H1 (cell line): ENCODE results near the gene SPOCK3. TPM values are rescaled to one million over a fixed set of nuclear protein-coding genes. Genes with fewer than 3 reads are reported as not detected.

ENCODE experiments used
- CTCF ChIA-PET: fragments of 300-600 bp; sonication (Branson Sonifier 250); formaldehyde crosslinking; loops from one replicate; lab custom pipeline; 2021; ENCODE audit not compliant: partially characterized antibody; lab: Charles Lee
- POLR2A ChIA-PET: fragments of 300-600 bp; sonication (Branson Sonifier 250); formaldehyde crosslinking; loops from one replicate; lab custom pipeline; 2021; ENCODE audit warnings: inconsistent platforms; ENCODE audit not compliant: partially characterized antibody; lab: Charles Lee
- DNase-seq, 2 experiments: peaks; one replicate each; pipeline versions ENCODE4 v3.0.0 to v3.0.0-alpha.2; 2010 to 2022; ENCODE audit warnings: low spot score in 2 of 2, low read depth in 1 of 2, mixed read lengths in 1 of 2
- FAIRE-seq: peaks from 2 replicates; lab custom pipeline; 2011; peaks lifted over from hg19 to GRCh38; lab: Jason Lieb, UNC
- H2AFZ ChIP-seq: 2 replicates; pipeline ENCODE4 v1.8.1; 2012; ENCODE audit warnings: low read length, inconsistent platforms
- H2AK5ac ChIP-seq: 2 replicates; pipeline ENCODE4 v1.6.1; 2013; ENCODE audit warnings: low read depth, low read length
- H2BK120ac ChIP-seq: replicated peaks from 2 replicates; pipeline ENCODE3; 2013; ENCODE audit warnings: low read depth, low read length, inconsistent platforms
- H2BK12ac ChIP-seq: 2 replicates; pipeline ENCODE4 v1.6.1; 2013; ENCODE audit warnings: low read depth, low read length
- H2BK15ac ChIP-seq: 2 replicates; pipeline ENCODE4 v1.6.1; 2013; ENCODE audit warnings: low read length
- H2BK20ac ChIP-seq: 2 replicates; pipeline ENCODE4 v1.6.1; 2013; ENCODE audit warnings: low read length
- H2BK5ac ChIP-seq: 2 replicates; pipeline ENCODE4 v1.6.1; 2013; ENCODE audit warnings: low read depth, low read length
- H3K14ac ChIP-seq: 2 replicates; pipeline ENCODE4 v1.6.1; 2013; ENCODE audit warnings: inconsistent platforms; ENCODE audit not compliant: insufficient read length
- H3K18ac ChIP-seq: 2 replicates; pipeline ENCODE4 v1.6.1; 2013; ENCODE audit warnings: low read length; ENCODE audit errors: extremely low read depth
- H3K23ac ChIP-seq: 2 replicates; pipeline ENCODE4 v1.6.1; 2013; ENCODE audit warnings: inconsistent platforms; ENCODE audit not compliant: insufficient read length
- H3K23me2 ChIP-seq: 2 replicates; pipeline ENCODE4 v1.6.1; 2013; ENCODE audit warnings: low read depth, low read length
- H3K27ac ChIP-seq: 2 replicates; pipeline ENCODE4 v1.6.1; 2011; ENCODE audit warnings: low read depth, low read length, inconsistent platforms
- H3K27me3 ChIP-seq, 4 experiments: replicated peaks in 1 of 4; 1 replicate in 1 of 4; 2 replicates in 3 of 4; pipeline versions ENCODE4 v1.6.1 to v1.8.1; 2011 to 2013; ENCODE audit warnings: low read length in 3 of 4, mild to moderate bottlenecking in 3 of 4, inconsistent platforms in 2 of 4, mixed read lengths in 2 of 4, moderate library complexity in 1 of 4; ENCODE audit not compliant: control insufficient read depth in 3 of 4, insufficient read depth in 3 of 4; ENCODE audit errors: extremely low read depth in 1 of 4
- H3K36me3 ChIP-seq, 4 experiments: 2 replicates each; pipeline versions ENCODE4 v1.6.1 to v1.8.1; 2011 to 2013; ENCODE audit warnings: mild to moderate bottlenecking in 4 of 4, low read length in 3 of 4, moderate library complexity in 2 of 4, control low read depth in 1 of 4, inconsistent platforms in 1 of 4; ENCODE audit not compliant: insufficient read depth in 4 of 4, control insufficient read depth in 2 of 4
- H3K4ac ChIP-seq: replicated peaks from 2 replicates; pipeline ENCODE3; 2013; ENCODE audit warnings: low read length, low read depth, mixed read lengths, inconsistent platforms; ENCODE audit not compliant: insufficient read length
- H3K4me1 ChIP-seq, 4 experiments: replicated peaks in 1 of 4; 1 replicate in 1 of 4; 2 replicates in 3 of 4; pipeline versions ENCODE4 v1.6.1 to v1.8.1; 2011 to 2013; ENCODE audit warnings: low read length in 3 of 4, inconsistent platforms in 2 of 4, mixed read lengths in 1 of 4; ENCODE audit not compliant: insufficient read depth in 4 of 4, control insufficient read depth in 3 of 4
- H3K4me2 ChIP-seq, 2 experiments: 2 replicates each; pipeline versions ENCODE4 v1.6.1 to v1.8.1; 2011 to 2013; ENCODE audit warnings: low read depth in 2 of 2, low read length in 2 of 2, control low read depth in 1 of 2, inconsistent platforms in 1 of 2, mild to moderate bottlenecking in 1 of 2; ENCODE audit not compliant: insufficient read depth in 1 of 2
- H3K4me3 ChIP-seq, 4 experiments: fragments of 200-600, 300-600 bp in 1 of 4; sonication (generic), shearing (Covaris generic), sonication (Bioruptor Twin) in 1 of 4; 2 replicates each; pipeline versions ENCODE4 v1.5.1 to v1.8.1; 2011 to 2016; ENCODE audit warnings: low read length in 4 of 4, low read depth in 3 of 4, control low read depth in 2 of 4, inconsistent platforms in 2 of 4, mild to moderate bottlenecking in 2 of 4, mixed read lengths in 1 of 4, moderate library complexity in 1 of 4; ENCODE audit not compliant: insufficient read depth in 2 of 4; ENCODE audit errors: extremely low read depth in 1 of 4
- H3K56ac ChIP-seq: replicated peaks from 2 replicates; pipeline ENCODE3; 2013; ENCODE audit warnings: low read depth, mild to moderate bottlenecking, mixed read lengths, low read length, inconsistent platforms; ENCODE audit not compliant: insufficient read length
- H3K79me1 ChIP-seq: 2 replicates; pipeline ENCODE4 v1.6.1; 2013; ENCODE audit warnings: low read depth, low read length, control low read depth
- H3K79me2 ChIP-seq, 2 experiments: 2 replicates each; pipeline versions ENCODE4 v1.6.1 to v1.8.1; 2012 to 2013; ENCODE audit warnings: low read length in 2 of 2, mild to moderate bottlenecking in 2 of 2, inconsistent platforms in 1 of 2; ENCODE audit not compliant: insufficient read depth in 2 of 2, control insufficient read depth in 1 of 2
- H3K9ac ChIP-seq, 4 experiments: replicated peaks in 1 of 4; 1 replicate in 1 of 4; 2 replicates in 3 of 4; pipeline versions ENCODE4 v1.6.1 to v1.8.1; 2011 to 2013; ENCODE audit warnings: low read depth in 3 of 4, low read length in 3 of 4, control low read depth in 2 of 4, mild to moderate bottlenecking in 2 of 4, moderate library complexity in 2 of 4, inconsistent platforms in 1 of 4; ENCODE audit errors: extremely low read depth in 1 of 4
- H3K9me3 ChIP-seq, 2 experiments: 2 replicates each; pipeline versions ENCODE4 v1.6.1 to v1.8.1; 2012 to 2013; ENCODE audit warnings: mild to moderate bottlenecking in 2 of 2, moderate library complexity in 2 of 2, control low read depth in 1 of 2, inconsistent platforms in 1 of 2, low read depth in 1 of 2, low read length in 1 of 2, mixed read lengths in 1 of 2; ENCODE audit not compliant: insufficient read depth in 2 of 2
- H4K20me1 ChIP-seq, 2 experiments: replicated peaks in 1 of 2; 2 replicates each; pipeline versions ENCODE3 to v1.8.1; 2011 to 2013; ENCODE audit warnings: inconsistent platforms in 2 of 2, low read length in 2 of 2, mild to moderate bottlenecking in 1 of 2; ENCODE audit not compliant: insufficient read depth in 2 of 2, control insufficient read depth in 1 of 2
- H4K5ac ChIP-seq: 2 replicates; pipeline ENCODE4 v1.6.1; 2013; ENCODE audit warnings: low read length, low read depth, mixed read lengths, inconsistent platforms; ENCODE audit not compliant: insufficient read length
- H4K8ac ChIP-seq: 2 replicates; pipeline ENCODE4 v1.8.0; 2013; ENCODE audit warnings: mild to moderate bottlenecking, moderate library complexity, low read length, inconsistent platforms; ENCODE audit not compliant: insufficient read depth; ENCODE audit errors: extremely low read depth
- H4K91ac ChIP-seq: replicated peaks from 2 replicates; pipeline ENCODE3; 2013; ENCODE audit warnings: low read length, mixed read lengths, inconsistent platforms; ENCODE audit not compliant: insufficient read length
- ASH2L ChIP-seq: fragments of 200-600, 300-600 bp; sonication (generic); IDR thresholded peaks from one replicate; pipeline ENCODE4 v1.7.1; 2017; ENCODE audit warnings: low read length
- CBX8 ChIP-seq: fragments of 300-800, 300-1000 bp; sonication (generic); IDR thresholded peaks from 2 replicates; pipeline ENCODE4 v1.7.1; 2016; ENCODE audit warnings: low read depth, low read length, borderline replicate concordance
- CHD1 ChIP-seq: IDR thresholded peaks from 2 replicates; pipeline ENCODE4 v1.6.1; 2012; ENCODE audit warnings: low read depth, low read length, improper control_type of control experiment
- CTCF ChIP-seq, 3 experiments: IDR thresholded peaks; 1 replicate in 2 of 3; 2 replicates in 1 of 3; pipeline versions ENCODE4 v1.5.1 to v1.6.1; 2011; ENCODE audit warnings: low read length in 3 of 3, mild to moderate bottlenecking in 3 of 3, inconsistent platforms in 2 of 3, low read depth in 1 of 3, moderate library complexity in 1 of 3; ENCODE audit not compliant: insufficient read depth in 1 of 3; ENCODE audit errors: control extremely low read depth in 1 of 3
- EZH2 ChIP-seq: fragments of 200-600 bp; sonication (generic); IDR thresholded peaks from 2 replicates; pipeline ENCODE4 v1.7.1; 2012; ENCODE audit warnings: low read depth, mild to moderate bottlenecking, moderate library complexity, low read length, inconsistent platforms; ENCODE audit not compliant: severe bottlenecking
- GABPA ChIP-seq: IDR thresholded peaks from 2 replicates; pipeline ENCODE4 v1.6.1; 2011; ENCODE audit warnings: mild to moderate bottlenecking, low read length, moderate library complexity, borderline replicate concordance; ENCODE audit not compliant: insufficient read depth
- GTF2F1 ChIP-seq: IDR thresholded peaks from 2 replicates; pipeline ENCODE4 v1.6.1; 2012; ENCODE audit warnings: low read depth, low read length, improper control_type of control experiment, borderline replicate concordance
- MAFK ChIP-seq: IDR thresholded peaks from 2 replicates; pipeline ENCODE4 v1.6.1; 2012; ENCODE audit warnings: low read depth, mild to moderate bottlenecking, improper control_type of control experiment, low read length
- SIN3A ChIP-seq, 2 experiments: IDR thresholded peaks in 1 of 2; conservative IDR thresholded peaks in 1 of 2; 2 replicates each; pipeline ENCODE4 v1.6.1; 2011 to 2012; ENCODE audit warnings: low read length in 2 of 2, improper control_type of control experiment in 1 of 2, low read depth in 1 of 2, mild to moderate bottlenecking in 1 of 2
- SIRT6 ChIP-seq: IDR thresholded peaks from one replicate; pipeline ENCODE4 v1.7.1; 2012; ENCODE audit warnings: low read length, inconsistent platforms
- TCF12 ChIP-seq: IDR thresholded peaks from 2 replicates; pipeline ENCODE4 v1.6.1; 2011; ENCODE audit warnings: low read depth, mild to moderate bottlenecking, low read length
- WGBS, 2 experiments: shearing (Covaris generic) in 1 of 2; methylation state at CpG; one replicate each; pipeline versions ENCODE4 v1.1.6 to v1.1.7; 2013 to 2015; ENCODE audit warnings: low lambda C conversion rate in 2 of 2, mixed read lengths in 2 of 2, inconsistent platforms in 1 of 2, low coverage in 1 of 2, missing lambda C conversion rate in 1 of 2; ENCODE audit not compliant: insufficient replicate concordance in 2 of 2, insufficient coverage in 1 of 2, insufficient read length in 1 of 2; ENCODE audit errors: extremely low coverage in 1 of 2, missing lambda C conversion rate in 1 of 2; 5-methylcytosine and 5-hydroxymethylcytosine counted together
- polyA plus RNA-seq, 7 experiments: library from polyadenylated mRNA; depleted of rRNA in 3 of 7; stranded (reverse) in 5 of 7; unstranded in 2 of 7; fragments of >200 nt in 5 of 7; fragments of 200-250 nt in 2 of 7; gene quantifications; 1 replicate in 5 of 7; 2 replicates in 1 of 7; 4 replicates in 1 of 7; pipeline versions ENCODE4 v1.2.1 to v1.2.3, GENCODE V29; 2011 to 2013; ENCODE audit warnings: missing spikeins in 2 of 7, mixed read lengths in 2 of 7
- total RNA-seq: library from RNA; stranded (reverse); fragmentation: NEBNext Ultra II Directional; extraction: Animal tissue kit (Norgen Biotek cat#: 25700); gene quantifications from 2 replicates; pipeline ENCODE4 v1.2.1, GENCODE V29; 2021

SPOCK3 gene
- total and polyA plus RNA-seq, 2 of the 8 experiments (the other 6 are each of a cell fraction or from before 2014, with no cell fraction given), result 0.14 to 0.60 TPM

DNA sequence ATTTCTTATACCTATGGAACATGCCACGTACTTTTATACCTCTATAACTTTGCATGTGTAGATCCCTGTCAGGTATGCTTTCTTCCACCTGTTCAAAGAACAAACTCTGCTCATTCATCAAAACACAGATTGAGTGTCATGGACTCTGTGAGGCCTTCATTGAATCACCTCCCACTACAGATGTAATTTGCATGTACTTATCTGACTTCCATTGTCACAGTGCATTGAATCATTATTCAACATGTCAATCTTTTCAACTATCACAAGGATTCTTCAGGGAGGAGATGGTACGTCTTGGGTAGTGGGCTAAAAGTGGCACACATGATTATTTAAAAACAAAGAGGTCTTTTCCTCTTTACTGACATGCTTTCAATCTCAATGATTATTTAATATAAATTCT lies 24.1 kb downstream of the SPOCK3 start:
- H4K91ac ChIP-seq, result no peak overlapping the region
- no peaks in the 10 kb centered on the region for H4K20me1 ChIP-seq
- WGBS, 2 experiments, result 94% methylated on average over 2 of the region's 2 CpGs; no CpG with 5 or more reads in 1 of the 2 experiments
- no peak overlapping the region for H2AFZ ChIP-seq
- H2BK20ac ChIP-seq, result no peak overlapping the region
- H2BK120ac ChIP-seq, result no peak overlapping the region
- CTCF ChIA-PET, result no interaction called here
- H4K8ac ChIP-seq, result no peak overlapping the region
- no peaks in the 10 kb centered on the region for H3K79me1 ChIP-seq
- no peak for TF ChIP-seq CTCF (IDR thresholded peaks at IDR 0.05; ENCODE audit: control extremely low read depth in 1 of 3, insufficient read depth in 1 of 3, low read depth in 1 of 3, low read length in 3 of 3)
- no peak for TF ChIP-seq GTF2F1
- no peak for TF ChIP-seq CHD1
- no peak for TF ChIP-seq MAFK
- no peak for TF ChIP-seq CBX8
- TF ChIP-seq EZH2, result no peak
- TF ChIP-seq ASH2L, result no peak
- no peak for TF ChIP-seq SIN3A (conservative IDR thresholded peaks at IDR 0.05 in 1 of 2, IDR thresholded peaks at IDR 0.05 in 1 of 2; ENCODE audit: low read depth in 1 of 2, low read length in 2 of 2)
- TF ChIP-seq SIRT6, result no peak
- no peak for TF ChIP-seq TCF12
- TF ChIP-seq GABPA, result no peak
- no peak overlapping the region for H2BK5ac ChIP-seq
- no peak overlapping the region for H3K14ac ChIP-seq
- H3K9me3 ChIP-seq, result no peaks in the 10 kb centered on the region
- no peak overlapping the region for H3K27ac ChIP-seq
- no peak overlapping the region for H3K23ac ChIP-seq
- H3K4me3 ChIP-seq, result no peak overlapping the region
- no peak overlapping the region for H2BK12ac ChIP-seq
- H2BK15ac ChIP-seq, result no peak overlapping the region
- no peaks in the 10 kb centered on the region for H3K23me2 ChIP-seq
- no peak overlapping the region for H3K56ac ChIP-seq
- H3K4me2 ChIP-seq, result no peak overlapping the region
- no peak overlapping the region for H3K4ac ChIP-seq
- FAIRE-seq (no peak), DNase-seq (no peak)
- no peak overlapping the region for H2AK5ac ChIP-seq
- no peaks in the 10 kb centered on the region for H3K36me3 ChIP-seq
- no peaks in the 10 kb centered on the region for H3K27me3 ChIP-seq
- H3K9ac ChIP-seq, result no peak overlapping the region
- no peaks in the 10 kb centered on the region for H3K79me2 ChIP-seq
- H3K4me1 ChIP-seq, result no peaks in the 10 kb centered on the region
- POLR2A ChIA-PET, result no interaction called here
- no peak overlapping the region for H4K5ac ChIP-seq
- H3K18ac ChIP-seq, result no peak overlapping the region
